ENCODE data around the gene LTB4R.
"Not testable (repeated sequence)": the region's sequence is repeated elsewhere in the genome, so short reads cannot be mapped to it uniquely, and the experiment has no call there.

LTB4R gene

DNA sequence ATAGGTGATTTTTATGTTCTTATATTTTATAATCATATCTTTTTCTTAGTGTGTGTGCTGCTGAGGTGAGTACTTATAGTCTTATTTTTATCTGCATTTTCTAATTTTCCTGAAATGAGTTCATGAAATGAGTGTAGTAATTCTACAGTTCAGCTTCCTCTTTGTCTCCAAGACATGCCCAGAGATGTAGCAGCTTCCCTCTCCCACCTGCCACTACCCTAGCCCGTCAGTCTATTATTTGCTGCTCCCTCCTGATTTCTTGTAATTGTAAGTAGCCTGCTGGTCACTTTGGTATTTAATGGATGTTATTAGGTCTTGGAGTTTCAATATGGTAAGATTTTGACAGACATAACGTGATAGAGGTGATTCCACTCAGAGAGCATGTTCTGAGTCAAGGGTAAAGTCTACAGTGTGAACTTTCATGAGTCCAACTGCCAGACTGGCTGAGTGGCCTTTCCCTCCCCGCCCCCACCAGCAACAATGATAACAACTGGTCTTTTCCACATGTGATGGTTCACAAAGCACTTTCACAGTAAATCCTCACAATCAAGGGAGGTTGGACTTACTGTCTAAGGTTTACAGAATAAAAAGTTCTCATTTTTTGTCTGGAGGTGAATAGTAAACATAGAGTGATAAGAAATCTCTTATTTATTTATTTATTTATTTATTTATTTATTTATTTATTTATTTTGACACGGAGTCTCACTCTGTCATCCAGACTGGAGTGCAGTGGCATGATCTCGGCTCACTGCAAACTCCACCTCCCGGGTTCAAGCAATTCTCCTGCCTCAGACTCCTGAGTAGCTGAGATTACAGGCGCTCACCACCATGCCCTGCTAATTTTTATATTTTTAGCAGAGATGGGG, 32.7 kb downstream of the LTB4R start:
- DNase-seq (ENCODE audit: low read depth) = no peak

- DNase-seq (ENCODE audit: low read depth) = no peak
These were observed 35.8 kb downstream of the LTB4R start for GRCh38 chr14:24347134-24347533.

GRCh38 chr14:24348186-24348585, 36.9 kb downstream of the LTB4R start:
- no peak for DNase-seq (ENCODE audit: low read depth)

DNA sequence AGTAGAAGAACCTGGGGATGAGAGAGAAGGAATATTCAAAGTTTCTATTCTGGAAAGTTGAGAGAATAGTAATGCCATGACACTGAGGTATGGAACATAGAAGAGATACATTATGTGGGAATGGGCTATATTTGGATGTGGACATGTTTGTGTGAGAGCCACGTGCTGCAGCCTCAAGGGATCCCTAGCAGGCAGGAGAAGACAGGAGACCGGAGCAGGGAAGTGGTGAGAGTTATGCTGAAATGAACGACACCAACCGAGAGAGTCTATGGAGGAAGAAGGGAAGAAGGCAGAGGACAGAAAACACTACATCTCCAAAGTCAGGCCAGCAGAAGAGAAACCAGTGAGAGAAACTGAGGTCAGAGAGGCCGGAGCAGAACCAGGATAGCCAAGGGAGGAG, 38.4 kb downstream of the LTB4R start:
- no peak for DNase-seq (ENCODE audit: low read depth)

GRCh38 chr14:24351517-24351916, 40.2 kb downstream of the LTB4R start:
- no peak for DNase-seq (ENCODE audit: low read depth)

DNA sequence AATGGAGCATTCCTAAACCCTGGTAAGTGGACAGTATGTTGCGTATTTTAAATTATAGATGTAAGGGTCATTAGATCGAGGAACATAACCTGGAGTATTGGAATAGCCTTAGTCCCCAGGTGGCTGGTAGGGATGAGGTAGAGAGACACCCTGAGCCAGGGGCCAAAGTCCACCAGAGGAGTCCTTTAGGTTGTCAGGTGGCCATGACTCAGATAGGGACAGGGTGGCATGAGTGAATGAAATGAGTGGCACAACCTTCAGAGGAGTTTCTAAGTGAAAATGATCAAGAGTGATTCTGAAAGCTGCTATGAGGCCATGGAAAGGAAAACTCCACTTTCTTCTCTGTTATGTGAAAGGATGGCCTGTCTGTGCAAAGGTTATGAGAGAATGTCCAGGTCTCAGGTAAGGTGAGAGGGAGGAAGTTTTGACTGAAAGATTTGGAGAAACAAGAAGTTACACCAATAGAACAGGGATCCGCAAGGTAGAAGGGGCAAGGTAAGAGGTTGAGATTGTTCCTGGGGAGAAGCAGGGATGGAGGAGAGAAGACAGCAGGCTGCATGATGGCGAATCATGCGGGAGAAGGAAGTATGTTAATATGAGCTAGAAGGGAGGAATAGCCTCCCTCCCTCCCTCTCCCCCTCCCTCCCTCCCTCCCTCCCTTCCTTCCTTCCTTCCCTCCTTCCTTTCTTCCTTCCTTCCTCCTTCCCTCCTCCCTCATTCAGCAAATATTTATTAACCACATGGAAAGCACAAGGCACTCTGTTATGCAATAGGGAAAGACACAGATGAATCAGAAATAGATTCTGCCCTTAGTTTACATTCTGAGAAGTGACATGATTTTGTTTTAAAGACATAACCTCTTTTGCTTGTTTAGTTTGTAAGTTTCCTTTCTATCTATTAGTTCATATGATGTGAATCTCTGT, 42.5 kb downstream of the LTB4R start:
- DNase-seq (ENCODE audit: low read depth) = no peak

DNA sequence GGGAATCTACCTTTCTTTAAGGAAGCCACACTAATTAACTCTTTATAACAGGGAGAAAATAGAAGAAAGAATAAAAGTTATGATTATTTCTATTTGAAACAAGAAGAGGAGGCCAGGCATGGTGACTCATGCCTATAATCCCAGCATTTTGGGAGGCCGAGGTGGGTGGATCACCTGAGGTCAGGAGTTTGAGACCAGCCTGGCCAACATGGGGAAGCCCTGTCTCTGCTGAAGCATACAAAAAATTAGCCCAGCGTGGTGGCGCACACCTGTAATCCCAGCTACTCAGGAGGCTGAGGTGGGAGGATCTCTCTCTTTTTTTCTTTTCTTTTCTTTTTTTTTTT, 43.2 kb downstream of the LTB4R start:
- DNase-seq (ENCODE audit: low read depth) = not testable (repeated sequence)

GRCh38 chr14:24355009-24355408, 43.7 kb downstream of the LTB4R start:
- no peak for DNase-seq (ENCODE audit: low read depth)

DNA sequence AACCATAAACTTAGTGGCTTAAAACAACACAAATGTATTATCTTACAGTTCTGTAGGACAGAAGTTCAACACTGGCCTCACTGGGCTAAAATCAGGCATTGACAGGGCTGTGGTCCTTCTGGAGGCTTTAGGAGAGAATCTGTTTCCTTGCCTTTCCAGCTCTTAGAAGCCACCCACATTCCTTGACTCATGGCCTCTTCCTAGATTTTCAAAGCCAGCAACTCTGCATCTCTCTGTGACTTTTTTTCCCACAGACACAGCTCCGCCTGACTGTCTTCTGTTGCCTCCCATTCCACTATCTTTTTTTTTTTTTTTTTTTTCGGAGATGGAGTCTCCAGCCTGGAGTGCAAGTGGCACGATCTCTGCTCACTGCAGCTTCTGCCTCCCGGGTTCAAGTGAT, 44.9 kb downstream of the LTB4R start:
- DNase-seq (ENCODE audit: low read depth) = no peak

- DNase-seq (ENCODE audit: low read depth) = no peak
These were observed 49.0 kb downstream of the LTB4R start for GRCh38 chr14:24360281-24360680.

GRCh38 chr14:24361326-24361725, 50.0 kb downstream of the LTB4R start:
- DNase-seq (ENCODE audit: low read depth) = no peak

DNA sequence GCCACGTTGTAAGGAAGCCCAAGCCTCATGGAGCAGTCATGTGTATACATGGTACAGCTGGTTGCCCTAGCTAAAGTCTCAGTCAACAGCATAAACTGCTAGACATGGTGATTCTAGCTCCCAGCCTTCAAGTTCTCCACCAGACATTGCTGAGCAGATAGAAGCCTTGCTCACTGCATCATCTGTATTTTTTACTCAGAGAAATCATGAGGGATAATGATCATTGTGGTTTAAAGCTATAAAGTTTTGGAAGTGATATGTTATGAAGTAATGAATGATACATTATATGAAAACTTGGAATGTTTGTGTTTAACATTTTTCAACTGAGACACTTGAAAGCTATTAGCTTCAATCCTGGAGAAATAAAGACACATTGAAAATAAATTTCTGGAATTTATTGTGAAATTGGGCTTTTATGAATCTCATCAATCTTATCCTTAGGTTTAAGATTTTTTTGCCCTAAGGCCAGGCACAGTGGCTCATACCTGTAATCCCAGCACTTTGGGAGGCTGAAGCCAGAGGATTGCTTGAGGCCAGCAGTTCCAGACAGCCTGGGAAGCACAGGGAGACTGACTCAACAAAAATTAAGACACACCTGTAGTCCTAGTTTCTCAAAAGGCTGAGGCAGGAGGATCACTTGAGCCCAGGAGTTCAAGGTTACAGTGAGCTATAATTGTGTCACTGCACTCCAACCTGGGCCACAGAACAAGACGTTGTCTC, 51.1 kb downstream of the LTB4R start:
- DNase-seq (ENCODE audit: low read depth) = no peak

- no peak for DNase-seq (ENCODE audit: low read depth)
These were observed 52.1 kb downstream of the LTB4R start for GRCh38 chr14:24363401-24363800.

DNA sequence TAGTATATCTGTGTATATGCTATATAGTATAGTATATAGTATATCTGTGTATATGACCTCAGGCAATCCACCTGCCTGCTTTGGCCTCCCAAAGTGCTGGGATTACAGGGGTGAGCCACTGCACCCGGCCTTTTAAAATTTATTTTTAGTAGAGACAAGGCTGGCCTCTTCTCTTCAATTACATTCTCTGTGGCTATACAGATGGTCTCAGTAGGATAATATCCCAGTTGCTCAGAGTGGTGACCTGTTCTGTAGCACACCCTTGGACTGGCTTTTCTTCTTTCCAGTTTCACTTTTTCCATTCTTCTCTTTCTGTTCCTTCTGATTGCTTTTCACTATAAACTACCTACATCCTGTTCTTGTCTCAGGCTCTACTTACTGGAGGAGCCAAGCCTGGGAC, 53.5 kb downstream of the LTB4R start:
- DNase-seq (ENCODE audit: low read depth) = no peak

GRCh38 chr14:24365600-24366412, 54.5 kb downstream of the LTB4R start:
- DNase-seq (ENCODE audit: low read depth) = peak; percentile 47

GRCh38 chr14:24366413-24366720, 55.1 kb downstream of the LTB4R start:
- no peak for DNase-seq (ENCODE audit: low read depth)

GRCh38 chr14:24366721-24367513, 55.6 kb downstream of the LTB4R start:
- no peak for DNase-seq (ENCODE audit: low read depth)

Data from stimulated activated CD8-positive, alpha-beta memory T cell treated with anti-CD3 and anti-CD28 coated beads, Interleukin-12 subunit alpha, Interleukin-12 subunit beta, amount 100 ng/mL, for 4 hours (primary cell).